Osteocyte (in vitro differentiated cells): ENCODE results near the gene SSBP2. TPM values are rescaled to one million over a fixed set of nuclear protein-coding genes. Genes with fewer than 3 reads are reported as not detected.

Experiments
- DNase-seq: peaks from one replicate; pipeline ENCODE4 v3.0.0; 2021; ENCODE audit warnings: mixed read lengths; ENCODE audit not compliant: unreplicated experiment; ENCODE audit errors: extremely low spot score
- H3K27ac Mint-ChIP-seq: one replicate; pipeline ENCODE4 v1.8.0; 2021; ENCODE audit warnings: mild to moderate bottlenecking, mixed read lengths; ENCODE audit not compliant: unreplicated experiment
- H3K27me3 Mint-ChIP-seq: one replicate; pipeline ENCODE4 v1.8.0; 2021; ENCODE audit warnings: mixed read lengths; ENCODE audit not compliant: unreplicated experiment
- H3K36me3 Mint-ChIP-seq: one replicate; pipeline ENCODE4 v1.8.0; 2021; ENCODE audit warnings: mixed read lengths; ENCODE audit not compliant: unreplicated experiment
- H3K4me1 Mint-ChIP-seq: one replicate; pipeline ENCODE4 v1.8.0; 2021; ENCODE audit warnings: mixed read lengths; ENCODE audit not compliant: unreplicated experiment
- H3K4me3 Mint-ChIP-seq: one replicate; pipeline ENCODE4 v1.8.0; 2021; ENCODE audit warnings: mild to moderate bottlenecking, moderate library complexity, mixed read lengths; ENCODE audit not compliant: unreplicated experiment
- H3K9me3 Mint-ChIP-seq: one replicate; pipeline ENCODE4 v1.8.0; 2021; ENCODE audit warnings: mixed read lengths; ENCODE audit not compliant: unreplicated experiment
- total RNA-seq: library from RNA; stranded (reverse); gene quantifications from 2 replicates; pipeline ENCODE4 v1.2.1, GENCODE V29; 2021
- TF ChIP-seq, protein P1 (sequence below): fragments of 200-600 bp; sonication (generic); IDR thresholded peaks from 2 replicates; pipeline ENCODE4 v1.5.0; 2021; ENCODE audit warnings: antibody characterized with exemption, mild to moderate bottlenecking, moderate library complexity

SSBP2 gene
- total RNA-seq, 1 donor from 2014 or later = 62.1 TPM

DNA sequence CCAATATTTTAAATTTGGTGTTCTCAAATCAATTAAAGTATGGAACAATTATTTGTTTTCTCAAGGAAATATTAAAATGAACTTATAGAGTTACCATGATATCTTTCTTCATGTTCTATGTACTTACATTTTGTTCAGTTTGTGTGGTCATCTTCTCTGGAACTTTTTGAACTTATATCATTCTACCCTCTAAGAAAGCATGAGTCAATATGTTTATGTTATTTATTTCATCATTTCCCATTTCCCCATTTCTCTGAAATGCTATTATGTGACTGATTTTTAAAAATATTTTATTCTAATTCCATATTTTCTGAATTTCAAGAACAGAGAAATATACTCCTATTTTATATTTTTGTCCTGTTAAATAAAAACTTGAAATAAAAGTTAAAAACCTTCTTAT, 233.4 kb downstream of the SSBP2 start:
- DNase-seq = no peak

DNA sequence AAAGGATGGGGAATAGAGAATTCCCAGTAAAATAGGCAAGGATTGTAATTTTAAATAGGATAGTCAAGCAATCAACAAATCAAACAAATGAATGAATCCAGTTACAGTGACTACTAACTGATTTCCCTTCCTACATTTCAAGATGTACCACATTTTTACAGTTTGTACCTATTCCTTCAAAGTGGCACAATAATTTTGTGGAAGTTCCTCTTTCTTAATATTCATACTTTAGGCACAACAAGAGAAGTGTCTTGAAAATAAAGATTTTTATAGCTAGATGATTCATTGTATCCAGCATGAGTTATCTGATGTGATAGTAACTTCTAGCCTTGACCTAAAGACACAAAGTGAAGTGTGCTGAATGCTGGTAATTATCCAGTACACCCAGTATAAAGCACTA, 234.8 kb downstream of the SSBP2 start:
- no peaks in the 10 kb centered on the region for H3K9me3 Mint-ChIP-seq
- H3K36me3 Mint-ChIP-seq = no peaks in the 10 kb centered on the region
- no peaks in the 10 kb centered on the region for H3K27me3 Mint-ChIP-seq
- H3K4me3 Mint-ChIP-seq = no peak overlapping the region
- TF ChIP-seq, protein P1, sequence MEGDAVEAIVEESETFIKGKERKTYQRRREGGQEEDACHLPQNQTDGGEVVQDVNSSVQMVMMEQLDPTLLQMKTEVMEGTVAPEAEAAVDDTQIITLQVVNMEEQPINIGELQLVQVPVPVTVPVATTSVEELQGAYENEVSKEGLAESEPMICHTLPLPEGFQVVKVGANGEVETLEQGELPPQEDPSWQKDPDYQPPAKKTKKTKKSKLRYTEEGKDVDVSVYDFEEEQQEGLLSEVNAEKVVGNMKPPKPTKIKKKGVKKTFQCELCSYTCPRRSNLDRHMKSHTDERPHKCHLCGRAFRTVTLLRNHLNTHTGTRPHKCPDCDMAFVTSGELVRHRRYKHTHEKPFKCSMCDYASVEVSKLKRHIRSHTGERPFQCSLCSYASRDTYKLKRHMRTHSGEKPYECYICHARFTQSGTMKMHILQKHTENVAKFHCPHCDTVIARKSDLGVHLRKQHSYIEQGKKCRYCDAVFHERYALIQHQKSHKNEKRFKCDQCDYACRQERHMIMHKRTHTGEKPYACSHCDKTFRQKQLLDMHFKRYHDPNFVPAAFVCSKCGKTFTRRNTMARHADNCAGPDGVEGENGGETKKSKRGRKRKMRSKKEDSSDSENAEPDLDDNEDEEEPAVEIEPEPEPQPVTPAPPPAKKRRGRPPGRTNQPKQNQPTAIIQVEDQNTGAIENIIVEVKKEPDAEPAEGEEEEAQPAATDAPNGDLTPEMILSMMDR = no peak
- H3K4me1 Mint-ChIP-seq = no peaks in the 10 kb centered on the region
- DNase-seq = no peak
- no peak overlapping the region for H3K27ac Mint-ChIP-seq

More for the DNA sequence above, 233.4 kb downstream of the SSBP2 start:
- H3K4me3 Mint-ChIP-seq = no peak overlapping the region
- no peaks in the 10 kb centered on the region for H3K4me1 Mint-ChIP-seq
- H3K27ac Mint-ChIP-seq = no peak overlapping the region
- TF ChIP-seq, protein P1 = no peak
- no peaks in the 10 kb centered on the region for H3K9me3 Mint-ChIP-seq
- no peaks in the 10 kb centered on the region for H3K36me3 Mint-ChIP-seq
- H3K27me3 Mint-ChIP-seq = no peaks in the 10 kb centered on the region

DNA sequence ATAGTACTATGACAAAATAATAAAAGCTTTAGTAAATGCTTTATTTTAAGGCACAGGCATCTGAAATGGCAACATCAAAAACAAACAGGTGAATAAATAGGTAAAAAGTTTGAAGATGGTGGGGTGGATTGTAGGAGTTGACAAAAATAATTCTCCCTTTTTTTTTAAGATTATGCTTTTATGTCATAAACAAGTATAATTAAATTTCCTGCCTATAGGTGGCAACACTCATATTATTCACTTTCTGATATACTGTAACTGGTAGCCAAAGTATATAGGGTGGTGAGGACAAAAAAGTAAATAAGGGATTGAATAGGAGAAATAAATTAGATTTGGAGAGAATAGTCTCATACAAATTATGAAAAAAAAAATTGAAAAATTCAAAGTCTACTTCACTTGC, 236.9 kb downstream of the SSBP2 start:
- Mint-ChIP-seq H3K9me3 (no peaks in the 10 kb centered on the region), H3K36me3 (no peaks in the 10 kb centered on the region), H3K4me3 (no peak overlapping the region), H3K27me3 (no peaks in the 10 kb centered on the region), H3K4me1 (no peaks in the 10 kb centered on the region), H3K27ac (no peak overlapping the region)
- DNase-seq = no peak
- TF ChIP-seq, protein P1 = peak; percentile 50

DNA sequence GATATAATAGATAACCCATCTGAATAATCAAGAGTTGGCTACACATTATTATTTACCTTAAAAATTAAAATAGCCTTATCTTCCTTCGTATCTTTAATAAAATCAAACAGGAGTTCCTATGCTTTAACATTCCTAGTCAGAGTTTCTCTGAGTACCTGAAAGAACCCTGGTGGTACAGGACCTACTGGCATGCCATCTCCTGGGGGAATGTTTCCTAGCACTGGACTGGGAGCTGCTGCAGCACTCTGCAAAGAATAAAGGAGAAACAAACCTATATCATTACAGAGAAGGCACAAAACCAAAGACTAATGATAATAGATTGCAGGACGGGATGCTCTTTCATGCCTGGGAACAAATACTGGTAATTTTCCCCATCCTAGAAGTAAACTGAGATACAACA, 237.4 kb downstream of the SSBP2 start:
- no peaks in the 10 kb centered on the region for H3K9me3 Mint-ChIP-seq
- no peak overlapping the region for H3K27ac Mint-ChIP-seq
- no peaks in the 10 kb centered on the region for H3K36me3 Mint-ChIP-seq
- H3K4me1 Mint-ChIP-seq = no peaks in the 10 kb centered on the region
- no peak for DNase-seq
- TF ChIP-seq, protein P1 = no peak
- H3K4me3 Mint-ChIP-seq = no peak overlapping the region
- H3K27me3 Mint-ChIP-seq = no peaks in the 10 kb centered on the region

DNA sequence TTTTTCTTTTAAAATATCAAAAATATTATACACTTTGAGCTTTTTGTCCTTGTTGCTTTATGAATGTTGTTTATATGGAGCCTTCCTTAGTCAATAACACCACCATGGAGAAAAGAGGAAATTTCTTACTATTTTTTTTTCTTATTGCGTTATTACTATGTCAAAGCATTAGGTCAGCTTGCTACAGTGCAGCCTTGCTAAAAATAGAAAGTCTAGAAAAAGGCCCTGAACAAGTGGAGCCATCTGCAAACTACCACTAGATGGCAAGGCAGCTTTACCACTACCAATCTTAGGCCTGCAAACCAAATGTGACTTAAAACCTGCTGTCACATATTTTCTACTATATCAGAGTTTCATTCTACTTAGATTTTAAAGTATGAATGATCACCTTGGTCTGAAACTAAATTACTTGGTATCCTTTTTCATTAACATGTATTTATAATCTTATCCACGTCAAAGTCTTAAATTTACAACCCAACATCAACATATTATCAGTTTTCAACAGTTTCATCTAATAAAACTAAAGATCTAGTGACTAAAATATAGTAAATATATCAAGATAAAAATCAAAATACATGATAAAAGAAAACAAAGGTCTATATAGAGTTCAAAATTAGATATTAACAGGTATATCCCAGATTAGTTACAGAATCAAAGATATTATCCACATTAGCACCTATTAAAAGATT, 243.9 kb downstream of the SSBP2 start:
- H3K27ac Mint-ChIP-seq = no peak overlapping the region
- DNase-seq = no peak
- TF ChIP-seq, protein P1 = peak; percentile 89
- H3K36me3 Mint-ChIP-seq = peaks cover 12% of the 10 kb centered on the region
- H3K27me3 Mint-ChIP-seq = no peaks in the 10 kb centered on the region
- H3K4me3 Mint-ChIP-seq = no peak overlapping the region
- H3K4me1 Mint-ChIP-seq = peaks cover 2% of the 10 kb centered on the region
- peaks cover 6% of the 10 kb centered on the region for H3K9me3 Mint-ChIP-seq
